K562 (cell line): ENCODE results near the gene MYOZ3. TPM values are rescaled to one million over a fixed set of nuclear protein-coding genes. Genes with fewer than 3 reads are reported as not detected.

Source experiments
- ATAC-seq: fragments of 200-7000 bp; cut with Tn5 transposase; 3 replicates; pipeline ENCODE4 v1.9.1; 2020; ENCODE audit warnings: moderate library complexity
- BruUV-seq: library from RNA; stranded (reverse); fragments of 400-500 nt; replicated peaks from 2 replicates; lab custom pipeline; 2021; lab: Mats Ljungman, UMichigan
- CTCF ChIA-PET: fragments of 300-600 bp; formaldehyde crosslinking; extraction: SDS; loops from one replicate; lab custom pipeline; 2021; ENCODE audit warnings: low intra/inter-chr PET ratio; lab: Yijun Ruan, JAX
- POLR2A ChIA-PET: fragments of 300-600, 350-650 bp; sonication (Branson Sonifier 250); formaldehyde crosslinking; extraction: SDS; loops from one replicate; lab custom pipeline; 2021; ENCODE audit warnings: antibody characterized with exemption, inconsistent platforms; lab: Yijun Ruan, JAX
- DNase-seq, 4 experiments: peaks; one replicate each; pipeline versions ENCODE4 v3.0.0 to v3.0.0-alpha.2; 2011 to 2018; ENCODE audit warnings: low spot score in 3 of 4, mixed read lengths in 3 of 4; ENCODE audit errors: extremely low read depth in 1 of 4
- FAIRE-seq: peaks from 2 replicates; lab custom pipeline; 2011; peaks lifted over from hg19 to GRCh38; lab: Jason Lieb, UNC
- H2AFZ ChIP-seq: 2 replicates; pipeline ENCODE4 v1.6.0; 2011; ENCODE audit warnings: low read depth, low read length, control low read depth, inconsistent platforms
- H3K27ac ChIP-seq: fragments of 200-600 bp; 3 replicates; pipeline ENCODE4 v1.8.0; 2011; ENCODE audit warnings: low read depth, mild to moderate bottlenecking, control low read depth, inconsistent platforms, low read length, moderate library complexity, mixed read lengths; ENCODE audit errors: extremely low read depth
- H3K27me3 ChIP-seq, 2 experiments: fragments of 300-600 bp in 1 of 2; 2 replicates in 1 of 2; 3 replicates in 1 of 2; pipeline versions ENCODE4 v1.6.0 to v1.8.0; 2011; ENCODE audit warnings: inconsistent platforms in 2 of 2, low read length in 2 of 2, mild to moderate bottlenecking in 1 of 2, mixed read lengths in 1 of 2, moderate library complexity in 1 of 2; ENCODE audit not compliant: control insufficient read depth in 2 of 2, insufficient read depth in 2 of 2
- H3K36me3 ChIP-seq: fragments of 300-600 bp; 3 replicates; pipeline ENCODE4 v1.8.0; 2011; ENCODE audit warnings: mild to moderate bottlenecking, low read length, inconsistent platforms; ENCODE audit not compliant: control insufficient read depth, insufficient read depth
- H3K4me1 ChIP-seq, 2 experiments: fragments of 200-600 bp in 1 of 2; replicated peaks in 1 of 2; 2 replicates in 1 of 2; 3 replicates in 1 of 2; pipeline versions ENCODE4 v1.5.1 to v1.8.0; 2011; ENCODE audit warnings: inconsistent platforms in 2 of 2, low read length in 2 of 2, mild to moderate bottlenecking in 1 of 2, mixed read lengths in 1 of 2, moderate library complexity in 1 of 2; ENCODE audit not compliant: control insufficient read depth in 2 of 2, insufficient read depth in 2 of 2
- H3K4me2 ChIP-seq: 2 replicates; pipeline ENCODE4 v1.6.1; 2011; ENCODE audit warnings: low read length, control low read depth, inconsistent platforms, mixed read lengths; ENCODE audit not compliant: insufficient read depth
- H3K4me3 ChIP-seq: fragments of 200-600 bp; sonication (generic), shearing (Covaris generic); 2 replicates; pipeline ENCODE4 v1.5.1; 2016; ENCODE audit warnings: control low read depth, inconsistent platforms
- H3K79me2 ChIP-seq: fragments of 200-600 bp; 3 replicates; pipeline ENCODE4 v1.8.0; 2011; ENCODE audit warnings: low read length, inconsistent platforms; ENCODE audit not compliant: control insufficient read depth, insufficient read depth
- H3K9ac ChIP-seq, 2 experiments: 2 replicates each; pipeline versions ENCODE4 v1.6.0 to v1.6.1; 2011; ENCODE audit warnings: low read depth in 2 of 2, low read length in 2 of 2, control low read depth in 1 of 2, inconsistent platforms in 1 of 2, mild to moderate bottlenecking in 1 of 2, mixed read lengths in 1 of 2; ENCODE audit not compliant: insufficient read depth in 1 of 2
- H3K9me1 ChIP-seq: one replicate; pipeline ENCODE4 v1.6.0; 2011; ENCODE audit warnings: inconsistent platforms, mild to moderate bottlenecking, low read length, moderate library complexity; ENCODE audit not compliant: control insufficient read depth, insufficient read depth
- H3K9me3 ChIP-seq: replicated peaks from 2 replicates; pipeline ENCODE4 v1.5.1; 2011; ENCODE audit warnings: low read depth, low read length, inconsistent platforms; ENCODE audit not compliant: control insufficient read depth, insufficient read depth
- H4K20me1 ChIP-seq: replicated peaks from 2 replicates; pipeline ENCODE4 v1.6.1; 2011; ENCODE audit warnings: low read length, inconsistent platforms, mixed read lengths; ENCODE audit not compliant: control insufficient read depth, insufficient read depth
- CBFA2T2 ChIP-seq: fragments of 450-650 bp; conservative IDR thresholded peaks from 2 replicates; pipeline ENCODE4 v1.6.1; 2017; ENCODE audit warnings: mild to moderate bottlenecking
- CBFA2T3 ChIP-seq: fragments of 450-650 bp; IDR thresholded peaks from 2 replicates; pipeline ENCODE4 v1.6.1; 2017
- EGR1 ChIP-seq: fragments of 450-650 bp; conservative IDR thresholded peaks from 2 replicates; pipeline ENCODE4 v1.6.1; 2017; ENCODE audit warnings: mild to moderate bottlenecking
- ESRRA ChIP-seq: fragments of 450-650 bp; IDR thresholded peaks from 2 replicates; pipeline ENCODE4 v1.6.1; 2014; ENCODE audit warnings: low read depth, mild to moderate bottlenecking, moderate library complexity, borderline replicate concordance
- HMBOX1 ChIP-seq: sonication (generic); IDR thresholded peaks from 2 replicates; pipeline ENCODE4 v1.6.1; 2016
- HNRNPK ChIP-seq: fragments of 200-400 bp; formaldehyde crosslinking; IDR thresholded peaks from one replicate; pipeline ENCODE4 v1.6.1; 2018; ENCODE audit warnings: mild to moderate bottlenecking, low read depth, low read length; ENCODE audit not compliant: poor library complexity, severe bottlenecking
- KDM1A ChIP-seq, 2 experiments: fragments of 450-650 bp; IDR thresholded peaks; 2 replicates each; pipeline ENCODE4 v1.6.1; 2016; ENCODE audit warnings: mild to moderate bottlenecking in 2 of 2
- MTA2 ChIP-seq: fragments of 450-650 bp; IDR thresholded peaks from 2 replicates; pipeline ENCODE4 v1.6.1; 2016; ENCODE audit warnings: low read depth
- OTX1 ChIP-seq: fragments of 450-650 bp; formaldehyde crosslinking; IDR thresholded peaks from 2 replicates; pipeline ENCODE4 v1.4.0; 2022; ENCODE audit warnings: mild to moderate bottlenecking
- SP1 ChIP-seq: sonication (generic); formaldehyde crosslinking; IDR thresholded peaks from 2 replicates; pipeline ENCODE4 v1.8.1; 2022; ENCODE audit warnings: mild to moderate bottlenecking, missing genetic modification reagents
- TEAD4 ChIP-seq, 2 experiments: sonication (generic) in 1 of 2; formaldehyde crosslinking in 1 of 2; IDR thresholded peaks; 2 replicates each; pipeline versions ENCODE4 v1.6.1 to v1.8.0; 2012 to 2022; ENCODE audit warnings: borderline replicate concordance in 1 of 2, inconsistent platforms in 1 of 2, low read length in 1 of 2, mild to moderate bottlenecking in 1 of 2, missing genetic modification reagents in 1 of 2
- TFAP4 ChIP-seq: sonication (generic); formaldehyde crosslinking; IDR thresholded peaks from 2 replicates; pipeline ENCODE4 v1.8.0; 2022; ENCODE audit warnings: missing genetic modification reagents, mild to moderate bottlenecking, moderate library complexity, borderline replicate concordance
- TRIM24 ChIP-seq, 2 experiments: fragments of 450-650 bp; IDR thresholded peaks; 2 replicates each; pipeline ENCODE4 v1.6.1; 2016
- ZMIZ1 ChIP-seq, 2 experiments: fragments of 150-350 bp in 1 of 2; IDR thresholded peaks; 2 replicates each; pipeline ENCODE4 v1.6.1; 2012 to 2016; ENCODE audit warnings: low read depth in 2 of 2, low read length in 2 of 2, mild to moderate bottlenecking in 1 of 2, moderate library complexity in 1 of 2
- ZNF77 ChIP-seq: fragments of 250-450 bp; sonication (Bioruptor Pico); IDR thresholded peaks from 2 replicates; pipeline ENCODE4 v1.5.0; 2020
- WGBS: fragments of 100-300 bp; shearing (Covaris generic); methylation state at CpG from one replicate; pipeline ENCODE4 v1.1.6; 2016; ENCODE audit warnings: low coverage, mixed read lengths; ENCODE audit not compliant: insufficient coverage; ENCODE audit errors: missing lambda C conversion rate; 5-methylcytosine and 5-hydroxymethylcytosine counted together
- in situ Hi-C: fragments of 300-500 bp; cut with MboI; formaldehyde crosslinking; loops from 4 replicates; pipeline ENCODE4 v1.15.0; 2018; ENCODE audit warnings: inconsistent platforms, mixed read lengths
- intact Hi-C: fragments of 100-400 bp; cut with micrococcal nuclease; formaldehyde crosslinking; loops from 2 replicates; pipeline ENCODE4 v1.14.2; 2022
- polyA plus RNA-seq, 8 experiments: library from polyadenylated mRNA; depleted of rRNA in 4 of 8; stranded (reverse) in 5 of 8; unstranded in 3 of 8; fragments of >200 nt; fragmentation: Nextera tagmentation in 2 of 8; fragmentation: Illumina TruSeq in 1 of 8; extraction: Ambion mirVana in 2 of 8; extraction: Trizol in 1 of 8; gene quantifications; 2 replicates each; pipeline versions ENCODE4 v1.2.1 to v1.2.3, GENCODE V29; 2011 to 2014; ENCODE audit warnings: inconsistent platforms in 1 of 8, missing spikeins in 1 of 8
- total RNA-seq, 7 experiments: library from RNA; depleted of rRNA in 6 of 7; stranded (reverse); fragments of >200 nt in 6 of 7; fragmentation: Illumina TruSeq in 2 of 7; extraction: Trizol in 2 of 7; gene quantifications; 2 replicates each; pipeline versions ENCODE4 v1.2.1 to v1.2.3, GENCODE V29; 2011 to 2021; ENCODE audit warnings: low replicate concordance in 1 of 7
- TF ChIP-seq, protein P1 (sequence below): sonication (generic); formaldehyde crosslinking; IDR thresholded peaks from 2 replicates; pipeline ENCODE4 v1.4.0; 2020; ENCODE audit warnings: mild to moderate bottlenecking, missing genetic modification reagents

The MYOZ3 gene
- total and polyA plus RNA-seq, 9 of the 15 experiments (the other 6 are each of a cell fraction or from before 2014, with no cell fraction given) = not detected

GRCh38 chr5:150616024-150616470, 45.0 kb upstream of the MYOZ3 start:
- ChIA-PET CTCF (no interaction called here), POLR2A (no interaction called here)
- H3K9ac ChIP-seq = no peak overlapping the region; a peak in 1 of 4 replicates
- peaks cover 33 to 68% of the 10 kb centered on the region in 2 experiments; a peak in 4 of 5 replicates for H3K27me3 ChIP-seq
- no peaks in the 10 kb centered on the region for H3K9me3 ChIP-seq
- no peak overlapping the region for H3K4me2 ChIP-seq
- no peaks in the 10 kb centered on the region for H3K79me2 ChIP-seq
- peak; percentile 70; the same call in 2 of the 3 replicates for ATAC-seq
- BruUV-seq = no TSS peak
- no peak overlapping the region for H2AFZ ChIP-seq
- H3K36me3 ChIP-seq = no peaks in the 10 kb centered on the region
- peaks cover 21% of the 10 kb centered on the region for H4K20me1 ChIP-seq
- no peak overlapping the region for H3K4me3 ChIP-seq
- peak; percentile 11 for FAIRE-seq
- peaks cover 3% of the 10 kb centered on the region for H3K9me1 ChIP-seq
- no peak overlapping the region for H3K27ac ChIP-seq
- in situ Hi-C loops (no loop called here), intact Hi-C loops (no loop called here)
- DNase-seq = peak; percentile 52 to 67 (median 61)
- 0% methylated on average over 5 of the region's 5 CpGs for WGBS
- H3K4me1 ChIP-seq = peaks cover 0 to 11% of the 10 kb centered on the region in 2 experiments; a peak in 2 of 5 replicates
- TF ChIP-seq KDM1A (IDR thresholded peaks at IDR 0.05) (peak; percentile 98), ESRRA (peak; percentile 46; the same call in 1 of the 2 replicates), SP1 (CRISPR knock-in tag) (no peak), TRIM24 (IDR thresholded peaks at IDR 0.05) (peak in 1 of 2 experiments; percentile 36; a peak in 1 of 4 replicates), HMBOX1 (no peak), ZNF77 (CRISPR knock-in tag) (no peak), CBFA2T2 (peak; percentile 92), HNRNPK (no peak), TFAP4 (CRISPR knock-in tag) (peak; percentile 57; the same call in 1 of the 2 replicates), ZMIZ1 (IDR thresholded peaks at IDR 0.05; ENCODE audit: low read depth in 2 of 2, low read length in 2 of 2) (0 out of 4 replicates have a peak, but pooled peaks of 1 of the 2 experiments have one; percentile 24), EGR1 (peak; percentile 26; the same call in 1 of the 2 replicates), MTA2 (peak; percentile 50; the same call in 1 of the 2 replicates), CBFA2T3 (peak; percentile 95), TEAD4 (IDR thresholded peaks at IDR 0.05; ENCODE audit: low read length) (peak; percentile 87), TEAD4 (CRISPR knock-in tag; IDR thresholded peaks at IDR 0.05; ENCODE audit: borderline replicate concordance) (no peak), OTX1 (CRISPR knock-in tag) (no peak)
- TF ChIP-seq, protein P1, sequence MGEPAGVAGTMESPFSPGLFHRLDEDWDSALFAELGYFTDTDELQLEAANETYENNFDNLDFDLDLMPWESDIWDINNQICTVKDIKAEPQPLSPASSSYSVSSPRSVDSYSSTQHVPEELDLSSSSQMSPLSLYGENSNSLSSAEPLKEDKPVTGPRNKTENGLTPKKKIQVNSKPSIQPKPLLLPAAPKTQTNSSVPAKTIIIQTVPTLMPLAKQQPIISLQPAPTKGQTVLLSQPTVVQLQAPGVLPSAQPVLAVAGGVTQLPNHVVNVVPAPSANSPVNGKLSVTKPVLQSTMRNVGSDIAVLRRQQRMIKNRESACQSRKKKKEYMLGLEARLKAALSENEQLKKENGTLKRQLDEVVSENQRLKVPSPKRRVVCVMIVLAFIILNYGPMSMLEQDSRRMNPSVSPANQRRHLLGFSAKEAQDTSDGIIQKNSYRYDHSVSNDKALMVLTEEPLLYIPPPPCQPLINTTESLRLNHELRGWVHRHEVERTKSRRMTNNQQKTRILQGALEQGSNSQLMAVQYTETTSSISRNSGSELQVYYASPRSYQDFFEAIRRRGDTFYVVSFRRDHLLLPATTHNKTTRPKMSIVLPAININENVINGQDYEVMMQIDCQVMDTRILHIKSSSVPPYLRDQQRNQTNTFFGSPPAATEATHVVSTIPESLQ (CRISPR knock-in tag) = no peak
